Stimulated activated CD4-positive, alpha-beta T cell treated with anti-CD3 and anti-CD28 coated beads, TNF-alpha, amount 100 ng/mL, for 48 hours (primary cell): ENCODE measurements around the gene KCNQ1.

ENCODE experiments used
- DNase-seq, 3 donors: peaks; one replicate each; pipeline ENCODE4 v3.0.0-alpha.2; 2020; ENCODE audit warnings: low read depth in 3 of 3

The KCNQ1 gene

DNA sequence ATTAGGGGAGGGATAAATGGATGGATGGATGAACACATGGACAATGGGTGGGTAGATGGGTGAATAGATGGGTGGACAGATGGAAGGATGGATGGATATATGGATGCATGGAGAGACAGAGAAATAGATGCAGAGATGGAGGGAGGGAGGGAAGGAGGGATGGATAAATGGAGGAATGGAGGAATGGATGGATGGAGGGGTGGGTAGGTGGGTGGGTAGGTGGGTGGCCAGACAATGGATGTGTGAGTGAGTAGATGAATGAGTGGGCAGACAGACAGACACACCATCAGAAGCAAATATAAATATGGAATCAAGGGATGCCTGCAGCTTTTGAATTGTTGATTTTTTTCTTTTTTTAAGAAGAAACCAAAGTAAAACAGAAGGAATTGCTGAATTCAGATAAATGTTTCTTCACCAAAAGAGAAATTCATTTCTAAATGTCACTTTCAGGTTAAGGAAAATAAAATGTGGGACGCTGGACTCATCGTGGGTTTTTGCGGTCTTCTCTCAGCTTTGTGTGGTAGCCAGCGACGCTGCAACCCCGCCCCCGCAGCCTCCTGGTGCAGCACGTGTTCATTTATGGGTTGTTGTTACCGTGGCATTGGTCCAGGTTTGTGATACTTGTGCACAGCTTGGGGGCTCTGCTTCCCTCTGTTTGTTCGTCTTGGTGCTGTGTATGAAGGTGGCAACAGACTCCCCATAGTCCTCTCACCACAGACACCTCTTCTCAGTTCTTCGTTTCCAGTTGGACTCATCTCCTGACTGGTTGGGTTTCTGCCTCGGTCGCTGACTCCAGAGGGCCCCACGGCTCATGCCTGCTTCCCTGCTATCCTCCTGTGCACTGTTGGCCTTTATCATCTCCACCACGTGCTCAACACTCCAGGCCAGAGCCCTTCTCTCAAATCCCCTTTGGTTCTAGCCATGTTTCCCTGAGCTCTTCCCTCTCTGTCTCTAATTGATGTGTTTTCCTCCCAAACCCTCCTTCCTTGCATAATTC lies 364.3 kb downstream of the KCNQ1 start:
- DNase-seq: no peak

DNA sequence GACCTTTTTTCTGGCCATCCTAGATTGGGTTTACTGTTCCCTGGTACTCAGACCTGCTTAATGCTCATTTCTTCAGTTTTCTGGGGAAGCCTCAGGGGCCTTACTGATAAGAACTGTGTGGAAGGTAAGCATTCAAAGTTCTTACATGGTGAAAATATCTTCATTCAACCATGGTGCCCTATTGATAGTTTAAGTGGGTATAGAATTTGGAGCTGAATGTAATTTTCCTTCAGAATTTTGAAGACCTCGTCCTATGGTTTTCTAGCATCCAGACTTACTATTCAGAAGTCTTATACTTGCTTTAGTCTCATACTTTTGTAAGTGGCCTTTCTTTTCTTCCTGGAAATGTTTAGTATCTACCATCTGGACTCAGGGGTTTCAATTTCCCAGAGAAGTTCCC lies 365.0 kb downstream of the KCNQ1 start:
- DNase-seq: no peak

DNA sequence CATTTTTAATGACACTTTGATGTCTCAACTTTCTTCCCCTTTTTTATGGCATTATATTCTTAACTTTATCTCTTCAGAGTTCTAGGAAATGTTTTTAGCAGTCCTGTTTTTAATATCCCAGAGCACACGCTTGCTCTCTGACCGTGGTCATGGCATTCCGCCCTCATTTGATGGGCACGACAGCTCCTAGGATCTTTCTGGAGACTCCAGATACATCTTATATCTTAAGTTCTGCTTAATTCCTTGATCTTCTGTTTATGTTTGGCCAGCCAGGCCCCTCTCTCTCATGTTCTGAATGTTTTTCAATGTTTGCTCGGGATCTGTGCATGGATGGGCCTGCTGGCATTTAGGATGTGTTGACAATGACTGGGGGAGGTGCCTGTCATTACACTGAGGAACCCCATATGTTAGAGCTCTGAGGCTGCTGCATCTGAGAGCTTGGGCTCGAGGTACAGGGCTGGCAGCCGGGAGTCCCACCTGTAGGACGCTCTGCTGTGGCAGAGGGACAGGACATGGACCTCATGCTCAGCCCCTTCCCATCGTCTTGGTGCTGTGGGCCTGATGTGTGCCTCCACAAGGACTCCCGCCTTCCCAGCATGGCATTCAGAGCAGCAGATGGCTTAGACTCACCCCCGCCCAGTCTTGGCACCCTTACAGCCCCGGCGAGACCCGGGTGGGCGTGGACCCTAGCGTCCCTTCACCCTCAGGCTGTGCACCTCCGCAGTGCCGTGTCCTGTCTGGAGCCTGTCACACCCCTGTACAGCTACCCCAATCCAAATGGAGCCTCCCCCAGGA lies 365.8 kb downstream of the KCNQ1 start:
- DNase-seq: no peak

GRCh38 chr11:2811206-2812091 lies 366.6 kb downstream of the KCNQ1 start:
- no peak for DNase-seq

DNA sequence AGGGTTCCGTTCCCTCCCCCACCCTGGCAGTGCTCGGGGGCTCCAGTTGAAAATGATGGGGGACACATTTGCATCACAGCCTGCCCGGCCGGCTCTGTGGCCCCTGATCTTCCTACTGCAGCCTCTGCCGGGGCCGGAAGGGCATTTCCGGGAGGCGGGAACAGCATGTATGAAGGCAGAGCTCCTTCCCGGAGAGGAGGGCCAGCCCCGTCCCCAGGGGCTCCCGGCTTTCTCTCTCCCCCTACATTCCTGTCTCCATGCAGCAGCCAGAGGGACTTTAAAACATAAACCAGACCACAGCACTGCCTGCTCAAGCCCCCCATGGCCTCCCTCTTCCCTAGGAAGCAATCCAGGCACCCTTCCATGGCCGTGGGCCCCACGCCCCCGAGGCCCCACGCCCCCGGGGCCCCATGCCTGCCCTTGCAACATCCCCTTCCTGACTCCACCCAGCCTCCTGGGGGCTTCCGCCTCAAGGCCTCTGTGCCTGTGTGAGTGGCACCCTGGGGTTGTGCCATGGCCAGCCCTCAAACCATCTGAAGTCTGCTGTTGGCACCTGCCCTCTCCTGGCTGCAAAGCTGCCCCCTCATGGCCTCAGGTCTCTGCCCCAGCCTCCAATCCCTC lies 367.7 kb downstream of the KCNQ1 start:
- DNase-seq: no peak

GRCh38 chr11:2813141-2813908 lies 368.5 kb downstream of the KCNQ1 start:
- DNase-seq: no peak

DNA sequence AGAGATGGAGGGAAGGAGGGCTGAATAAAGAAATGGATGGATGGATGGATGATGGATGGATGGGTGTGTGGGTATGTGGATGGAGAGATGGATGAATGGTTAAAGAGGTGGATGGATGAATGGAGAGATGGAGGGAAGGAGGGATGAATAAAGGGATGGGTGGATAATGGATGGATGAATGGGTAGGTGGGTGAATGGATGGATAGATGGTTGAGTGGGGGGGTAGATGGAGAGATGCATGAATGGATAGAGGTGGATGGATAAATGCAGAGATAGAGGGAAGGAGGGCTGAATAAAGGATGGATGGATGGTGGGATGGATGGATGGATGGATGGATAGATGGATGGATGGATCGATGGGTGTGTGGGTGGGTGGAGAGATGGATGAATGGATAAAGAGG lies 369.2 kb downstream of the KCNQ1 start:
- no peak for DNase-seq

DNA sequence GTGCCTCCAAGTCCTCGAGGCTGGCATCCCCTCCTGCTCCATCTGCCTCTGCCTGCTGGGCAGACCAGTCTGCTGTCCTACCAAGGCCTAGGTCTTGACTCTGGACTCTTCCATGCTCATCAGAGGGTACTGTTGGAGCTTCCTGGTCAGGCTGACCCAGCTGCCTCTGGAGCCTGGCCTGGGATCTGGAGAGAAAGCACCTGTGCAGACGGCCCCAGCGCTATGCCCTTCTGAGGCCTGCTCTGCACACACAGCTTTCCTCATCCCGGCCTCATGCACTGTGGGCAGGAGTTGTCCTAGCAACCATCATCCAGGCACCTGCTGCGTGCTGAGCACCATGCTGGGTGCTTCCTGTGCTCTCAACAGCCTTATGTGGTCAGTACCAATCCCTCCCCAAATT lies 369.9 kb downstream of the KCNQ1 start:
- DNase-seq: no peak

GRCh38 chr11:2815762-2816496 lies 371.1 kb downstream of the KCNQ1 start:
- no peak for DNase-seq

- no peak for DNase-seq
Measured at GRCh38 chr11:2816523-2816922, 371.7 kb downstream of the KCNQ1 start.

DNA sequence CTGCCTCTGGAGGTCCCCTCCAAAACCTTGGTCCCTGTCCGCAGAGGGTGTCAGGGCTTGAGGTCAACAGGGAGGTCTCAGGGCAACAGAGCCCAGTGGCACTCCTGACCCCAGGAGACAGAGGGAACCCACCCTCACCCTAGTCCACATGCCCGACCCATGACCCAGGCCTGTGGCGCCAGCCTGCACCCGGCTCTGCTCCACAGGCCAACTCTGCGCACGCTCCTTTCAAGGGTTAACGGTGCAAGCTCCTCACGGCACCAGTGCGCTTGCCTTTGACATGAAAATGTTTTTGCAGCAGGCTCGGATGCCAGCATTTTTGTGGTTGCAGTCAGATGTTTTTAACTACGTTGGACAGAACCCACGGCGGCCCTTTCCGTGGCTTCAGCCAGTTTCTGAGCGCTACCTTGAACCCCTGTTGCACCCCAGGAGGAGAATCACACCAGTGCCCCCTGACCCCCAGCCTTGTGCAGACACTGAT lies 372.2 kb downstream of the KCNQ1 start:
- DNase-seq: no peak

GRCh38 chr11:2817431-2817830 lies 372.6 kb downstream of the KCNQ1 start:
- no peak for DNase-seq

DNA sequence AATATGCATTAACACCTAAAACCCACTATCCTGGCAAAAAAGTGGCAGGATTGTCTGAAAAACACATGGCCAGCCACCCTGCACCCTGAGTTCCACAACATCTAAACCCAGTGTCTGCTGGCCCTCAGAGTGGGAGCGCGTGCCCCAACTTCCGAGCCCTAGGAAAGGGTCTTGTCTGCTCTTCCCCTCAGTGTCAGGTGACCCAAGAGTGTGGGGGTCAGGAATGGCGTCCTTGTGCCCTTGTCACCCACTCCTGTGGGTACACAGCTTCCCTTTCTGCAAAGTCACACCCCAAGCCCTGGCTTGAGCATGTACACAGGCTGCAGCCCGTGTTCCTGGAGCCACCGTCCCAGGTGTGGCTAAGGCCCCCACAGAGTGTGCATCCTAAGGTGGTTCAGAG lies 373.2 kb downstream of the KCNQ1 start:
- no peak for DNase-seq

DNA sequence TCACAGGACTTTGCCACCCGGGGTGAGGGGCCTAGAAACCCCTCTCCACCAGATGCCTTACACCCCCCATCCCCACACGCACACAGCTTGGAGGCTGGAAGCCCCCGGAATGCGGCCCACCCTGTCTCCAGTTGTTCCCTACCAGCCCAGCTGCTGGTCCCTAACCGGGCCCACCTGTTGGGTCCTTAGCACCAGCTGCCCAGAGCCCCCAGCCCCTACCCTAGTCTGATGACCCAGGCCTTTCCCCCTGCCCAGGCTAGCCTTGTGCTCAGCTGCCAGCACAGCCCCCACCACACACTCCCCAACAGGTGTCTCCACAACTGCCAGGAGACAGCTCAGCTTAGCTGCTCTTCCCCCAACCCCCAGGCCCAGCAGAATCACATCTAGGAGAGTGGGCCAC lies 373.7 kb downstream of the KCNQ1 start:
- DNase-seq: no peak

GRCh38 chr11:2819316-2819715 lies 374.5 kb downstream of the KCNQ1 start:
- DNase-seq: no peak

- DNase-seq: no peak
Measured at GRCh38 chr11:2820976-2821375, 376.2 kb downstream of the KCNQ1 start.

DNA sequence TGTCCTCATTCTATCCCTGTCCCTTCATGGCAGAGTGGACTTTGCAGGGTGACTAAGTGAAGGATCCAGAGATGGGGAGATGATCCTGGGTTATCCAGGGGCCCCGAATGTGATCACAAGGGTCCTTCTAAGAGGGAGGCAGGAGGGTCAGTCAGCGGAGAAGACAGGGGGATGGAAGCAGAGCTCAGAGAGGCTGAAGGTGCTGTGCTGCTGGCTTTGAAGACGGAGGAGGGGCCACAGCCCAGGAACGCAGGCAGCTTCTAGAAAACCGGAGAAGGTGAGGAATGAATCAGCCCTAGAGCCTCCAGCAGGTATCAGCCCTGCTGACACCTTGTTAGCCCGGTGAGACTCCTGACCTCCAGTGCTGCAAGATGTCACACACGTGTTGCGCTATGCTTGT lies 377.1 kb downstream of the KCNQ1 start:
- no peak for DNase-seq

- DNase-seq: no peak
Measured at GRCh38 chr11:2824851-2825250, 380.0 kb downstream of the KCNQ1 start.

DNA sequence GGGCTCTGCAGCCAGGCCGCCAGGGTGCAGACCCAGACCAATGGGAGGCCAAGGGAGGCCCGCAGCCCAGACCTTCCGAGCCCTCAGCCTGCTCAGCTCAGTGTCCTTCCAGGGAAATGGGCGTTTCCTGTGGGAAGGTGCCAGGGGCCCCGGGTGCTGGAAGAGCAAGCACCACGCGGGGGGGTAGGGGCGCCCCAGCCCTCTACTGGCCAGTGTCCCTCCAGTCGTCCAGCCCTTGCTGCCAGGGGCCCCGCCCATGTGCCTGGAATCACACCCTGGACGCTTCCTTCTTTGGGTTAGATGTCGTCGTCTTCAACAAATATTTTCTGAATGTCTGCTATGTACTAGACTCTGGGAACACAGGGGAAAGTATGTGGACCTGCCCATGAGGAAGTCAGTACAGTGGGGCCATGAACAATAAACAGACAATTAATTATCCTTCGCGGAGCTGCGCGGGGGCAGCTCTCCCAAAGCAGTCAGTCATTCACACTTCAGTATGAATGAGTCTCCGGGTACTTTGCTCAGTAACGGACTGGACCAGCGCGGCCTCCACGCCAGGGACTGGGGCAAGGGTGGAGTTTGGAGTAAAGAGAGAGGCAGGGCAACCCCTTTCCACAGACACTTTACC lies 380.6 kb downstream of the KCNQ1 start:
- DNase-seq: no peak
